Thoracic aorta (tissue), 2 donors: ENCODE results near the gene GULP1. TPM values are rescaled to one million over a fixed set of nuclear protein-coding genes. Genes with fewer than 3 reads are reported as not detected.
"Not testable (repeated sequence)": the region's sequence is repeated elsewhere in the genome, so short reads cannot be mapped to it uniquely, and the experiment has no call there.

Source experiments
- ATAC-seq: fragments of 150-250 bp; one replicate; pipeline ENCODE4 v1.8.0; 2017; ENCODE audit warnings: low read depth; ENCODE audit not compliant: insufficient number of reproducible peaks, low FRiP score
- DNase-seq: peaks from one replicate; pipeline ENCODE4 v3.0.0-alpha.2; 2020; ENCODE audit warnings: low spot score
- H3K27ac ChIP-seq, 2 donors: fragments of 200-600 bp; sonication (generic); 1 replicate in 1 of 2; 2 replicates in 1 of 2; pipeline ENCODE4 v1.5.1; 2016; ENCODE audit warnings: mild to moderate bottlenecking in 2 of 2, moderate library complexity in 2 of 2
- H3K27me3 ChIP-seq: fragments of 200-600 bp; sonication (generic); replicated peaks from 2 replicates; pipeline ENCODE4 v1.6.0; 2016; ENCODE audit warnings: mild to moderate bottlenecking; ENCODE audit not compliant: insufficient read depth
- H3K36me3 ChIP-seq: fragments of 200-600 bp; sonication (generic); one replicate; pipeline ENCODE4 v1.5.1; 2016
- H3K4me1 ChIP-seq, 2 donors: fragments of 200-600 bp; sonication (generic); 1 replicate in 1 of 2; 2 replicates in 1 of 2; pipeline versions ENCODE4 v1.5.1 to v1.6.0; 2016; ENCODE audit warnings: low read depth in 2 of 2, mild to moderate bottlenecking in 1 of 2; ENCODE audit not compliant: control insufficient read depth in 1 of 2
- H3K4me3 ChIP-seq: fragments of 200-600 bp; sonication (generic); 2 replicates; pipeline ENCODE4 v1.5.1; 2016; ENCODE audit warnings: mild to moderate bottlenecking
- H3K9me3 ChIP-seq: fragments of 200-600 bp; sonication (generic); 2 replicates; pipeline ENCODE4 v1.5.1; 2016
- CTCF ChIP-seq: fragments of 200-600 bp; sonication (generic); IDR thresholded peaks from one replicate; pipeline ENCODE4 v1.5.1; 2019; ENCODE audit warnings: antibody characterized with exemption
- total RNA-seq, 2 donors: library from RNA; depleted of rRNA; stranded (reverse); fragments of >200 nt; gene quantifications; one replicate each; pipeline versions ENCODE4 v1.1.0 to v1.2.3, GENCODE V29; 2016

GULP1 gene
- total RNA-seq, 2 donors from 2014 or later = 64.0 to 80.9 TPM

- peaks cover 22 to 39% of the 10 kb centered on the region in 2 donors for H3K4me1 ChIP-seq
- H3K36me3 ChIP-seq = no peaks in the 10 kb centered on the region
- DNase-seq = no peak
- no peak overlapping the region for H3K27ac ChIP-seq
- no peaks in the 10 kb centered on the region for H3K27me3 ChIP-seq
- no peak overlapping the region for H3K4me3 ChIP-seq
- ATAC-seq = no peak
- no peaks in the 10 kb centered on the region for H3K9me3 ChIP-seq
- TF ChIP-seq CTCF = no peak
Observed at GRCh38 chr2:188601391-188601790, 309.7 kb downstream of the GULP1 start.

GRCh38 chr2:188601927-188602326 is 310.3 kb downstream of the GULP1 start:
- ATAC-seq (no peak), DNase-seq (no peak)
- H3K4me1 ChIP-seq = peaks cover 16 to 34% of the 10 kb centered on the region in 2 donors
- no peaks in the 10 kb centered on the region for H3K9me3 ChIP-seq
- H3K27me3 ChIP-seq = no peaks in the 10 kb centered on the region
- H3K4me3 ChIP-seq = no peak overlapping the region
- no peaks in the 10 kb centered on the region for H3K36me3 ChIP-seq
- H3K27ac ChIP-seq = no peak overlapping the region
- TF ChIP-seq CTCF = no peak

GRCh38 chr2:188604579-188604978 is 312.9 kb downstream of the GULP1 start:
- Histone ChIP-seq H3K4me3 (no peak overlapping the region), H3K27ac (no peak overlapping the region), H3K4me1 (peaks cover 11 to 22% of the 10 kb centered on the region in 2 donors), H3K9me3 (no peaks in the 10 kb centered on the region), H3K36me3 (no peaks in the 10 kb centered on the region), H3K27me3 (no peaks in the 10 kb centered on the region)
- no peak for TF ChIP-seq CTCF
- ATAC-seq = no peak
- no peak for DNase-seq

GRCh38 chr2:188605609-188606584 is 314.2 kb downstream of the GULP1 start:
- not testable (repeated sequence) for H3K36me3 ChIP-seq, H3K27ac ChIP-seq, H3K4me3 ChIP-seq, ATAC-seq, H3K9me3 ChIP-seq, DNase-seq, H3K27me3 ChIP-seq
- peaks cover 8 to 23% of the 10 kb centered on the region in 2 donors for H3K4me1 ChIP-seq

GRCh38 chr2:188606596-188606995 is 314.9 kb downstream of the GULP1 start:
- H3K27me3 ChIP-seq, H3K9me3 ChIP-seq, DNase-seq, ATAC-seq, H3K36me3 ChIP-seq, H3K27ac ChIP-seq, H3K4me3 ChIP-seq: not testable (repeated sequence)
- H3K4me1 ChIP-seq = peaks cover 8 to 23% of the 10 kb centered on the region in 2 donors

- TF ChIP-seq CTCF = no peak
- DNase-seq = no peak
- ATAC-seq = no peak
- no peaks in the 10 kb centered on the region for H3K27me3 ChIP-seq
- H3K9me3 ChIP-seq = no peaks in the 10 kb centered on the region
- no peak overlapping the region for H3K27ac ChIP-seq
- H3K4me1 ChIP-seq = peaks cover 8 to 23% of the 10 kb centered on the region in 2 donors
- H3K4me3 ChIP-seq = no peak overlapping the region
- H3K36me3 ChIP-seq = no peaks in the 10 kb centered on the region
Observed at GRCh38 chr2:188607501-188607900, 315.8 kb downstream of the GULP1 start.
